K562 (cell line): Measurements from ENCODE around the gene TRMT1. TPM values are rescaled to one million over a fixed set of nuclear protein-coding genes. Genes with fewer than 3 reads are reported as not detected.

Experiments used
- CEBPG ChIP-seq, 3 experiments: fragments of 200-800 bp in 1 of 3; sonication (Bioruptor generic) in 1 of 3; sonication (generic) in 1 of 3; formaldehyde crosslinking in 1 of 3; IDR thresholded peaks in 2 of 3; conservative IDR thresholded peaks in 1 of 3; 2 replicates each; pipeline versions ENCODE4 v1.6.1 to v1.8.0; 2016 to 2022; ENCODE audit warnings: missing compliant biosample characterization in 2 of 3, missing genetic modification characterization in 2 of 3, mild to moderate bottlenecking in 1 of 3, missing genetic modification reagents in 1 of 3
- E2F1 ChIP-seq: sonication (generic); formaldehyde crosslinking; IDR thresholded peaks from 2 replicates; pipeline ENCODE4 v1.8.1; 2023; ENCODE audit warnings: mild to moderate bottlenecking, missing genetic modification reagents, moderate library complexity
- ERF ChIP-seq: fragments of 450-650 bp; formaldehyde crosslinking; IDR thresholded peaks from 2 replicates; pipeline ENCODE4 v1.4.0; 2020; ENCODE audit warnings: mild to moderate bottlenecking, mixed read lengths
- ETV1 ChIP-seq: fragments of 450-650 bp; conservative IDR thresholded peaks from 2 replicates; pipeline ENCODE4 v1.6.1; 2016; ENCODE audit warnings: missing genetic modification characterization, control low read depth, low read depth, missing compliant biosample characterization
- IFI16 ChIP-seq: fragments of 250-450 bp; sonication (Bioruptor Pico); IDR thresholded peaks from 2 replicates; pipeline ENCODE4 v2.1.2; 2022; ENCODE audit warnings: mild to moderate bottlenecking, inconsistent platforms
- JUNB ChIP-seq: fragments of 450-650 bp; formaldehyde crosslinking; conservative IDR thresholded peaks from 2 replicates; pipeline ENCODE4 v1.4.0; 2020; ENCODE audit warnings: mild to moderate bottlenecking
- KDM1A ChIP-seq, 2 experiments: fragments of 450-650 bp; IDR thresholded peaks; 2 replicates each; pipeline ENCODE4 v1.6.1; 2016; ENCODE audit warnings: mild to moderate bottlenecking in 2 of 2
- L3MBTL2 ChIP-seq: fragments of 450-650 bp; IDR thresholded peaks from 2 replicates; pipeline ENCODE4 v1.6.1; 2016; ENCODE audit warnings: mild to moderate bottlenecking, moderate library complexity
- MCM3 ChIP-seq: fragments of 450-650 bp; IDR thresholded peaks from 2 replicates; pipeline ENCODE4 v1.6.1; 2016
- MLLT1 ChIP-seq, 2 experiments: fragments of 450-650 bp; IDR thresholded peaks; 2 replicates each; pipeline ENCODE4 v1.6.1; 2016
- NFIC ChIP-seq: fragments of 450-650 bp; IDR thresholded peaks from 2 replicates; pipeline ENCODE4 v1.6.1; 2017; ENCODE audit warnings: mild to moderate bottlenecking, inconsistent platforms
- NFYB ChIP-seq: IDR thresholded peaks from 2 replicates; pipeline ENCODE4 v1.6.1; 2011; ENCODE audit warnings: mild to moderate bottlenecking, moderate library complexity; ENCODE audit not compliant: insufficient read length; ENCODE audit errors: extremely low read depth
- PCBP2 ChIP-seq: fragments of 200-400 bp; formaldehyde crosslinking; IDR thresholded peaks from 2 replicates; pipeline ENCODE4 v1.6.1; 2018; ENCODE audit warnings: low read length, low read depth, mild to moderate bottlenecking, moderate library complexity; ENCODE audit not compliant: poor library complexity, severe bottlenecking
- ZBTB49 ChIP-seq: sonication (generic); formaldehyde crosslinking; IDR thresholded peaks from 2 replicates; pipeline ENCODE4 v1.8.0; 2022; ENCODE audit warnings: missing genetic modification reagents, mild to moderate bottlenecking, borderline replicate concordance
- ZNF3 ChIP-seq: fragments of 250-450 bp; sonication (Bioruptor Pico); IDR thresholded peaks from 2 replicates; pipeline ENCODE4 v1.5.0; 2021; ENCODE audit warnings: mild to moderate bottlenecking, moderate library complexity
- ZNF511 ChIP-seq: sonication (generic); formaldehyde crosslinking; IDR thresholded peaks from 2 replicates; pipeline ENCODE4 v1.8.0; 2022; ENCODE audit warnings: mild to moderate bottlenecking, missing genetic modification reagents
- ZNF778 ChIP-seq: fragments of 450-650 bp; formaldehyde crosslinking; IDR thresholded peaks from 2 replicates; pipeline ENCODE4 v1.4.0; 2020; ENCODE audit warnings: mild to moderate bottlenecking, moderate library complexity
- polyA plus RNA-seq, 8 experiments: library from polyadenylated mRNA; depleted of rRNA in 4 of 8; stranded (reverse) in 5 of 8; unstranded in 3 of 8; fragments of >200 nt; fragmentation: Nextera tagmentation in 2 of 8; fragmentation: Illumina TruSeq in 1 of 8; extraction: Ambion mirVana in 2 of 8; extraction: Trizol in 1 of 8; gene quantifications; 2 replicates each; pipeline versions ENCODE4 v1.2.1 to v1.2.3, GENCODE V29; 2011 to 2014; ENCODE audit warnings: inconsistent platforms in 1 of 8, missing spikeins in 1 of 8
- total RNA-seq, 7 experiments: library from RNA; depleted of rRNA in 6 of 7; stranded (reverse); fragments of >200 nt in 6 of 7; fragmentation: Illumina TruSeq in 2 of 7; extraction: Trizol in 2 of 7; gene quantifications; 2 replicates each; pipeline versions ENCODE4 v1.2.1 to v1.2.3, GENCODE V29; 2011 to 2021; ENCODE audit warnings: low replicate concordance in 1 of 7

TRMT1 gene
- total and polyA plus RNA-seq, 9 of the 15 experiments (the other 6 are each of a cell fraction or from before 2014, with no cell fraction given): 5.8 to 158 (median 54.3) TPM

- no peak for TF ChIP-seq ZBTB49 (CRISPR knock-in tag)
- 0 out of 2 replicates have a peak, but pooled peaks have one; percentile 23 for TF ChIP-seq ZNF511 (CRISPR knock-in tag)
- no peak for TF ChIP-seq MCM3
- peak; percentile 25; the same call in 1 of the 2 replicates for TF ChIP-seq NFIC
- TF ChIP-seq IFI16: no peak
- TF ChIP-seq JUNB (CRISPR knock-in tag): no peak
- no peak for TF ChIP-seq ETV1 (tag)
- TF ChIP-seq MLLT1 (IDR thresholded peaks at IDR 0.05): peak in 1 of 2 experiments; percentile 10; a peak in 1 of 4 replicates
- TF ChIP-seq KDM1A (IDR thresholded peaks at IDR 0.05): 0 out of 4 replicates have a peak, but pooled peaks of 1 of the 2 experiments have one; percentile 22
- peak; percentile 64; the same call in 1 of the 2 replicates for TF ChIP-seq ZNF3 (CRISPR knock-in tag)
- TF ChIP-seq NFYB: no peak
- no peak for TF ChIP-seq PCBP2
- TF ChIP-seq L3MBTL2: 0 out of 2 replicates have a peak, but pooled peaks have one; percentile 8
- no peak for TF ChIP-seq ZNF778 (CRISPR knock-in tag)
- TF ChIP-seq ERF (CRISPR knock-in tag): no peak
- peak; percentile 22; the same call in 1 of the 2 replicates for TF ChIP-seq CEBPG (CRISPR knock-in tag; IDR thresholded peaks at IDR 0.05)
- TF ChIP-seq CEBPG (tag; conservative IDR thresholded peaks at IDR 0.05 in 1 of 2, IDR thresholded peaks at IDR 0.05 in 1 of 2): no peak
- no peak for TF ChIP-seq E2F1 (CRISPR knock-in tag)
Observed at GRCh38 chr19:13101590-13102415, 14.7 kb downstream of the TRMT1 start (continued).
